ENCODE results near the gene MAN2A1.

The MAN2A1 gene

GRCh38 chr5:109708813-109709212, 19.1 kb downstream of the MAN2A1 start:
- DNase-seq = no peak

GRCh38 chr5:109709225-109709624, 19.5 kb downstream of the MAN2A1 start:
- no peak for DNase-seq

DNA sequence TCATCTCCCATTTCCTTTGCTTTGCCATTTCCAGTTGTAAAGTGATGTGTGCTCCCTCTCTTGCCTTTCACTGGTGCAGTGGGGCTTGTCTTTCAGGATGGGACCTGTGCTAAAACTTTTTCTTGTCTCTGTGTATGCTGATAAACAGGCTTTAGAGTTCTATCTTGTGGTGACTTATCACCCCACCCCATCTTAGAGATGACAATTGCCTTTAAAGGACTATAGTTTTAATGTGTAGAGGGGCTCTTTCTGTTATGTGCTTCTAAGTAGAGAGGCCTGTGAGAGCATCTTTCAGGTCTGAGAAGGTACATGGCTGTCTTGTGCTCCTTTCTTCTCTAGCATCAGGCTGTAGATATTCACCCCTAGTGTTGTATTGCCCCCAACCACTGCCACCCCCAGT, 21.9 kb downstream of the MAN2A1 start:
- DNase-seq = no peak

DNA sequence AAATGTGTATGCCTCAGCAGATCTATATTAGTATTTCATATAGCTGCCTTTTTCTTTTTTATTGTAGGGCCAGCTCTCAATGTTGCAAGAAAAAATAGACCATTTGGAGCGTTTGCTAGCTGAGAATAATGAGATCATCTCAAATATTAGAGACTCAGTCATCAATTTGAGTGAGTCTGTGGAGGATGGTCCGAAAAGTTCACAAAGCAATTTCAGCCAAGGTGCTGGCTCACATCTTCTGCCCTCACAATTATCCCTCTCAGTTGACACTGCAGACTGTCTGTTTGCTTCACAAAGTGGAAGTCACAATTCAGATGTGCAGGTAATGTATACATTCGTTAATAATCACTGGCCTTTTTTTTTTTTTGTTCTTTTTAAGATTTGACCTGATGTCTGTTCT, 23.7 kb downstream of the MAN2A1 start:
- no peak for DNase-seq

DNA sequence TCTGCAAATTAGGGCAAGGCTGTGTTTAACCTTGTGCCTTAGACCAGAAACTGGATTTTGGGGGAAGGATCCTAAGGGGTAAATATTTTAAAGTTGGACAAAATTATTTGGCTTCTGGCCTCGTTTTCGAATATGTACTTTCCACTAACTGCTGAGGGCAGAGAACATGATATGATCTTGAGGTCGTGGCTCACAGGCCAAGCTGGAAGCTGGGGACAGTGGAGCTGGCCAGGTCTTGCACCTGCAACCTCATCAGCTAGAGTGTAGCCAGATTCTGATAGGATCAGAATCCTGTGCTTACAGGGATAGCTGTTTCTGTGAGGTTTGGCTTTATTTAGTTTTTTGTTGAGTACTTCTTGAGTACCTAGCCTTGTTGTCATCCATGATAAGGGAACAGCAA, 24.9 kb downstream of the MAN2A1 start:
- DNase-seq = no peak

DNA sequence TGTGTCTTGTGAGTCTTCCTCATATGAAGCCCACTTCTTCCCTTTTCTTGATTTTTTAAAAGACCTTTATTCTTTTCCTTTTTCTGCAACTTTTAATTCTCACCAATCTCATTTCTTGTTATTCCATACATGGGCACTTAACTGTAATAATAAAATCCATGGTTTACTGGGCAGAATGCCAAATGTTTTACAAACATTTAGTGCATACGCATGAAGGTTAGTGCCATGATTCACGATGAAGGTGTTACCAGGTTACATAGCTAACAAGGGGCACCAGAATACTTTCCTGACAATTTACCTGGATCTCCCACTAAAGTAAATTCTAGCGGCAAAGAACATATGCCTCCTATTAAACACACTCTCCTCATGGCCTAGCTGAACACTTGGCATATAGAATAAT, 28.5 kb downstream of the MAN2A1 start:
- no peak for DNase-seq

DNA sequence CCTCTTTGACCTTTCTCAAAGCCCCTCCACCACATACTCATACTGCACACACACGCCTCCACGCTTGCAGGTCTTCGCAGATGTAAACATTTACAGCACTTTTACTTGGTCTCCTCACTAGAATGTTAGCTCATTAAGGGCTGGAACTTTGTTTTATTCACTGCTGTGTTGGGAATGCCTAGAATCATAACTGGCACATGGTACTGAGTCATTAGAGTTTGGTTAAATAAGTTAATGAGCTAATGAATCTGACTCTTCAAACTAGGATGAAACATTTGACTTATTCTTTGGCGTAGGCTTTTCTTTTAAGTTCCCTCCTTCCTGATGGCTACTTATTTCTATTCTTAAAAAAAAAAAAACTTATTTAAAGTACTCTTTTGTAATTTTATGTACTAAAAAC, 28.9 kb downstream of the MAN2A1 start:
- DNase-seq = no peak

DNA sequence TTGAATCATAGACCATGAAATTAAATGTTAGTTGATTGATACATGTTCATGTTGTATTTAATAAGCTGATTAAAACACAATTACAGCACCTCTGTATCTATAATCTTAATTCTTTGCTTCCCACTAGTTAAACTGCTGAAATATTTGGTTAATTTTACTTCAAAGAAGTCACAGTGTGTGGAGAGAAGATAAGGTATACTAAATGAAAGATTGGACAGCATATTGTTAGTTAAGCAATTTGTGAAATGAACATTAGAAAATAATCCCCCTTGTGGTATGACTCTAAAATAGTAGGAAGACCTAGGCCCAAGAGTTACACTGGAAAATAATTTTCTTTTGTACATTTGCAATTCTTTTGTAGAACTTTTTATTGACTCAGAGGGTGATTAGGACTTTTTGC, 30.3 kb downstream of the MAN2A1 start:
- no peak for DNase-seq

GRCh38 chr5:109721741-109722140, 32.0 kb downstream of the MAN2A1 start:
- no peak for DNase-seq

DNA sequence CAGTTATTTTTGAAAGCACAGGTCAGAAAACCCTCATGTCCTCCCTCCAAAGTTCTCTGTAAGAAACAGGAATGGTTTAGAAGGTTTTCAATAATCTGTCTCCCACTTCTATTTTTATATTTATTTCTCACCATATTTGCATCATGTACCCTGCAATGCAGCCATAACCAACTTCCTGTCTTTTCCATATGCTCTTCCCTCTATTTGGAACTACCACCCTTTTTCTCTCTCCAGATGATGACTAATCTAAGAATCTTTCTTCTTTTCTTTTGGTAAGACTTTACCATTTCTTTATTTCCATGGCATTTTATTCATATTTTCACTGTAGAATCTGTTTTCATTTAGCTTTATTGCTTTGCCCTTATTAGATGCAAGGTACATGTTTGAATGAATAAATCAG, 33.9 kb downstream of the MAN2A1 start:
- DNase-seq = no peak

DNA sequence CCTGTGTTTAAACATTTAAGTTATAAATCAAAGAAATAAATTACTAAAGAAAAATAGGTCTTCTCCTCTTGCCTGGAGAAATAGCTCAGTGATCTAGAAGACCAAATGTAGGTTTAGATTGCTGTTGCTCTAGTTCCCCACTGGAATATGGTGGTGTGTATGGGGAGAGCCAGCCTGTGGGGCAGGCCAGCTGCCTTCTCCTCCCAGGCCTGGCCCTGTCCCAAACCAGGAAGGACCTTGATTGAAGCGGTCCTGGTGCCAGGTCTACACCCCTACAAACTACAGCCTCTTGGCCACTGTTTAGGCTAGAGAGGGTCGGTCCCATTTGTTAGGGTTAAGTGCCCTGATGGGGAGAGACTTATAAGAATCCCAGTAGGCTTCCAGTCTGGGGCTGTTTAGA, 35.4 kb downstream of the MAN2A1 start:
- DNase-seq = no peak

DNA sequence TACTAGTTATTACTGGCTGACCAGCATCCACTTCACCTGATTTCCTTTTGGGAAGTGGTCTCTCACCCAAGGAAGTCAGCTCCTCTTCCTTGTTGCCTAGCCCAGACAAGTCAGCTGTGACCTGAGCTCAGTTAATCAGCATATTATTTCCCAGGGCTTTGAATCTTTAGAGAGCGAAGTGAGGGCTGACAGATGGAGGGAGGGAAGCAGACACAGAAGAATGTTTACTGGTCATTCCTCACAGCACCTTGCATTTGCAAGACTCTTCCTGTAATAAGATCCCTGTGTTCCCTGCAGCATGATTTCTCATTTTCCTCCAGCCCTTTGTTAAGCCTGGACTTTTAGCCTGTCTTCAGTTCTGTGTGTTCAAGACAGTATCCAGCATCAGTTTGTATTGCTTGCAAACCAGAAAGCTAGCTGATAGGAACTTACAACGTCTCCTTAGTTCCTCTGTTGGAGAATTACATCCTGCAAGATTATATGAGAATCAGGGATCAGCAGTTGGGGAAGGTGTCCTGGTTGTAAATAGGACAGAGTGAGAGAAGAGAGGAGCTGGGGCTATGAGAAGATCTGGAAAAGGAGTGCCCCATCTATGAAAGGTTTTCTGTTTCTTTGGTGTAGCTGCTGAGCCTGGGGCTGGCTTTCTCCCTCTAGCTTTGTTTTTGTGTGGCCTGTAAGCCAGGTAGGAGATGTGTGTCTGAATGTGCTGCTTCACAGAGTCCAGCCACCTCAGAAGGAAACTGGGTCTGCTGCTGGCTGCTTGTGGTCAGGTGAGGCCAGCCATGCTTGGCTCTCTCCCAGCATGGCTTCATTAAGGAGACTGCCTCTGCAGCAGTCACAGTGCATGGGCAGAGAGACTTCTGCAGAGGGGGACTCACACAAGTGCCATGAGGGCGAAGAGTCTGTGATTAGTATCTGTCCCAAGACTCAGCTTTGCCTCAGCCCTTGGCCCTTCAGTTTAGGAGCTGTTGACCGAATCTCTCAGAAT, 50.3 kb downstream of the MAN2A1 start:
- no peak for DNase-seq

- no peak for DNase-seq
Observed at GRCh38 chr5:109740966-109741365, 51.2 kb downstream of the MAN2A1 start.

DNA sequence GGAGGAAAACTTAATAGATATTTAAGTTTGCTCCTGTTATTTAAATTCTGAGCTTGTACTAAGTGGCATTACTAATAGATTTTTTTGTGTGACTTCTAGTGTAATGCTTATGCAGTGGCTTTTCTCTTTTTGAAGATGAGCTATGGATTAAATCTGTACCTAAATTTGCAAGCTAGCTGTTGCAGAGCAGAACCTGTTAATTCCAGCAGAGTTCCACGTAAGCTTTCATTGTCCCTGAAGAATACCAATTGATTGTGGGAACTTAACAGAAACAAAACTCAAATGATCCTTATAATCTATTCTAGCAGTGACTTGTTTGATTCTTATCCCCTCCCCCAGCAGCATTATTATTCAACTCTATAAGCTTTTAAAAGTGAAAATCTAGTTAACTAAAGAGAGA, 51.7 kb downstream of the MAN2A1 start:
- no peak for DNase-seq

DNA sequence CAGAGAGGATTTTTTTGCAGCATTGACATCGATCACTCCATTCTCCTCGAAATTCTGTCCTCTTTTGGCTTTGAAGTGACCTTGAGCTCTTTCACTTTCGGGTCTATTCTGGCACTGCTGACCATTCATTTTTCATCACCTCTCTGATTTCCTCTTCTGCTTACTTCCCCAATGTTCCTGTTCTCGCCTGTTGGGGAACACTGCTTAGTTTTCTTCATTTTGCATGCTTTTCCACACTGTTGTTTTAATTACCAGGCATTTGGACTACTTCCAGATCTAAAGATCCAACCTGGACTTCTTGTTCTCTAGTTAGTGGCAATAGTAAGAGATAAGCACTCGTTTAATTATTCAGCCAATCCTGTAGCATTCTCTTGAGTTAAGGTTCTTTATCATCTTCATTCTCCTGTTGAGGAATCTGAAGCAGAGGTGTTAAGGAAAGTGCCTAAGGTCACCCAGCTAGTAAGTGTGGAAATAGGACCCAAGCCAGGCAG, 53.4 kb downstream of the MAN2A1 start:
- no peak for DNase-seq

DNA sequence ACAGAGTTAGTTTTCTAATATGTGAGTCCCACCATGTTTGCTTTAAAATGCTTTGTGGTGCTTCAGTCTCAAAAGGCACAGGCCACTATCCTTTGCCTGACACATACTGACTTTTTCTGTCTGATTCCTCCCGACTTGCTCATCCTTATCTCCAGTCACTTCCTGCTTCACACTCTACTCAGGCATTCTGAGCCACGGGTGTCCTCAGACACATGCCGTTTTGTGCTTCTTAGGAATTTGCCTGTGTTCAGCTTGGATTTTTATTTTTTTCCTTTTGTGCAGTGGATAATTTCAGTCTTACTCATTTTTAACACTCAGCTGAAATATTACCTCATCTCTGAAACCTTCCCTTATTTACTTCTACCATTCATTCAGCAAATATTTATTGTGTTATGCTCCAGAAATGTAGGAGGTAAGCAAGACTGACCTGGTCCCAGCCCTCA, 54.1 kb downstream of the MAN2A1 start:
- no peak for DNase-seq

DNA sequence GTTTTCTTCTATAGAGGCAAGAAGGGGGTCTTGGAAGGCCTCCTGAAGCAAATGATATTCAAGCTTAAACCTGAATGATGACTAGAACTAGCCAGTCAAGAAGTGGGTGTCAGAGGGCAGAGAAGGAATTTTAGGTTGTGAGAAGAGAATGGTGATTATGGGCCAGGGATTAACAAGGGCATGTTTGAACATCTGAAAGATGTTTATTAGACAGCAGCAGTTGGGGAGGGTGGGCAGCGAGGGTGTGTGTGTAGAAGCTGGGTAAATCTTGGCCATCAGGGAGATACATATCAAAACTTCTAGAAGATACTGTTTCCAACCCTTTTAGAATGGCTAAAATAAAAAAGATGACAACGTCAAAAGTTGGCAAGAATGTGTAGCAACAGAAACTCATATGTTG, 54.5 kb downstream of the MAN2A1 start:
- DNase-seq = no peak

DNA sequence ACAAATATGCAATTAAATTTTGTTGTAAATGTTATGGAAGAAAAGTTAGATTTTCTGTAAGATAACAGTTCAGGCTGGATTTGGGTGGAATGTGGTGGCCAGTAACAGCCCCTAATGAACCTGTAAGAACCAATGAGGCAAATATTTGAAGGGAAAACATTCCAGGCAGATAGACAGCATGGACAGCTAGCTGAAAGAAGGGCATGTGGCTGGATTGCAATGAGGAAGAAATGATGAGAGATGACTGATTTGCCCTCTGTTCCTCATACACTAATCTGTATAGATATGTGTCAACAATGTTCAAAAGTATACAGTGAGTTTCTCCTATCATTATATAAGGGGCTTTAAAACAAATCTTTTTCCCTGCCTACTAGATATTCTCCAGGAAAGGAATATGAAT, 58.8 kb downstream of the MAN2A1 start:
- no peak for DNase-seq

- no peak for DNase-seq
Observed at GRCh38 chr5:109750463-109750862, 60.7 kb downstream of the MAN2A1 start.

DNA sequence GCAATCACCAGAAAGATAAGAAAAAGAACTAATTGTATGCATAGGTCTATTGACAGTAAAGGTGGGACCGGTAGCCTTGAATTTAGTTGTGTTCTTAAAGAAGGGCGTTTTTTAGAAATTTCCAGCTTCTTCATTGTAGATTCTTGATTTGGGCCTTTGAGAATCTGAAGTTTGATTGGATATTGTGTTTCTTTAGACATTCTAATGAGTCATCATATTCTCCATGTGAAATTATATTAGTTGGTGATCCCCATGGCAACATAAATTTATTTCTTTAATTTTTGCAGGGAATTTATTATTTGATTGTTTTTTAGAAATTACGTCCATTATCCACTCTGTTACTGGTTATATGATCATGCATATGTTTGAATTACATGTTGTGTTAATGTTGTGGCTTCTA, 63.6 kb downstream of the MAN2A1 start:
- DNase-seq = no peak

DNA sequence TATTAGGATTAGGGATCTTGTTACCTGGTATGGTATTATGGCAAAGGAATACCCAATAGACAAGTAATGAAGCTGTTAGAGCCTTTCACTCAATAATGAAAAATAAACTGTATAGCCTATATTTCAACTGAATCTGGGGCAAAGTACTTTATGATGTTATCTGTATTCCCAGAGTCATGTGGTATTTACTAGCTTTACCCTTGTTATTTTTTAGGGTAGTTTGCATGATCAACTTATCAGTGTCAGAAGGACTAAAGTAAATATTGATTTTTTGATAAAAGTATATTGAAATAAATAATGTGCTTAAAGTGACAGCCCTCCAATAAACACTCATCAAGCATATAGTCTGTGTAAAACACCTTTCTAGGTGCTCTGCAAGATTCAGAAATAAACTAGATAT, 64.6 kb downstream of the MAN2A1 start:
- no peak for DNase-seq

DNA sequence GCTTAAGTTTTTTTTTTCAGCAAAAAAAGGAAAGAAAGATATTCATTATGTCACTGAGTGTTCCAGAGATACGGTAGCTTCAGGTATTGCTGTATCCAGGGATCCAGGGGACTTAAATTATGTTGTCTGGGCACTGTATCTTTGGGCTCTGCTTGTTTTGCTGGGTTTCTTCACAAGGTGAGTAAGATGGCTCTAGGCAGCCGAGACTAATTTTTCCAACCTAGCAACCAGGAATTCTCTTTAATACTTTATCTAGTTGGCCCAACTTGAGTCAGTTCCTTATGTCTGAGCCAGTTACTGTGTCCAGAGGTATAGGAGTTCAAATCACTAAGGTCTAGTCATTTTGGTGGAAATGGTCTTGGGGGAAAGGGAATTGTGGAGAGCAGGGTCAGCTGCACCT, 66.0 kb downstream of the MAN2A1 start:
- no peak for DNase-seq

- no peak for DNase-seq
Observed at GRCh38 chr5:109756543-109757185, 66.9 kb downstream of the MAN2A1 start.

DNA sequence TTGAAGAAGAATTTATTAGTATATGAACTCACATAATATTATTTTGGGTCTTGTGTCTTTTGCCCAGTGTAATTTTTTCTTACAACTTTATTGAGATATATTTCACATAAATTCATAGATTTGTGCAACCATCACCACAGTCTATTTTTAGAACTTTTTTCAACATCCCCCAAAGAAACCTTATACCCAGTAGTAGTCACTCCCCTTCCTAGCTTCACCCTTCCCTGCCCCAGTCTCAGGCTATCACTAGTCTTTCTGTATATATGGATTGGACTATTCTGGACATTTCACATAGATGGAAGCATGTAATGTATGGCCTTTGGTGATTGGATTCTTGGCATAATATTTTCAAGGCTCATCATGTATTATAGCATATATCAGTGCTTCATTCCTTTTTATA, 67.8 kb downstream of the MAN2A1 start:
- no peak for DNase-seq
